Left lung (tissue), 10 donors: Measurements from ENCODE around the gene SYT14. TPM values are rescaled to one million over a fixed set of nuclear protein-coding genes. Genes with fewer than 3 reads are reported as not detected.

ENCODE experiments used
- ATAC-seq: fragments of 200-7000 bp; cut with Tn5 transposase; one replicate; pipeline ENCODE4 v1.9.1; 2020; ENCODE audit warnings: moderate library complexity
- DNase-seq, 4 donors: peaks; one replicate each; pipeline ENCODE4 v3.0.0-alpha.2; 2013 to 2020
- H3K27ac ChIP-seq, 2 donors: fragments of 200-600 bp; sonication (generic) in 1 of 2; one replicate each; pipeline versions ENCODE4 v1.5.0 to v1.8.0; 2020 to 2021
- H3K27me3 ChIP-seq, 2 donors: fragments of 200-600 bp; sonication (generic) in 1 of 2; one replicate each; pipeline versions ENCODE4 v1.5.0 to v1.8.0; 2020 to 2021
- H3K36me3 ChIP-seq, 2 donors: fragments of 200-600 bp; sonication (generic) in 1 of 2; one replicate each; pipeline versions ENCODE4 v1.5.0 to v1.8.0; 2020 to 2021
- H3K4me1 ChIP-seq, 2 donors: fragments of 200-600 bp; one replicate each; pipeline ENCODE4 v1.8.0; 2021
- H3K4me3 ChIP-seq, 2 donors: fragments of 200-600 bp; sonication (generic) in 1 of 2; one replicate each; pipeline versions ENCODE4 v1.5.0 to v1.8.0; 2020 to 2021; ENCODE audit warnings: mild to moderate bottlenecking in 1 of 2
- H3K9me3 ChIP-seq, 2 donors: fragments of 200-600 bp; sonication (generic) in 1 of 2; one replicate each; pipeline versions ENCODE4 v1.5.0 to v1.8.0; 2020 to 2021
- intact Hi-C, 2 donors: fragments of 100-400 bp; cut with DNase I; formaldehyde crosslinking; loops; one replicate each; pipeline versions ENCODE4 v1.11.2 to v1.14.2; 2022
- polyA plus RNA-seq, 6 donors: library from polyadenylated mRNA; unstranded; fragments of 120-200 nt; gene quantifications; one replicate each; pipeline ENCODE4 v1.2.1, GENCODE V29; 2013; ENCODE audit not compliant: insufficient read length in 6 of 6
- total RNA-seq, 2 donors: library from RNA; stranded (reverse); fragmentation: NEBNext Ultra II Directional; extraction: Animal tissue kit (Norgen Biotek cat#: 25700); gene quantifications; one replicate each; pipeline ENCODE4 v1.2.1, GENCODE V29; 2021
- TF ChIP-seq, protein P1 (sequence below), 2 donors: fragments of 200-600 bp; sonication (generic) in 1 of 2; IDR thresholded peaks; one replicate each; pipeline versions ENCODE4 v1.5.0 to v1.8.0; 2021; ENCODE audit warnings: antibody characterized with exemption in 2 of 2
- donor health status: DM: no; HTN: yes; CAD: no.
- donor health status: DM: no; HTN: no; CAD: no.

SYT14 gene
- total and polyA plus RNA-seq, 8 donors: 0.16 to 1.1 (median 0.34) TPM; not detected in 1

DNA sequence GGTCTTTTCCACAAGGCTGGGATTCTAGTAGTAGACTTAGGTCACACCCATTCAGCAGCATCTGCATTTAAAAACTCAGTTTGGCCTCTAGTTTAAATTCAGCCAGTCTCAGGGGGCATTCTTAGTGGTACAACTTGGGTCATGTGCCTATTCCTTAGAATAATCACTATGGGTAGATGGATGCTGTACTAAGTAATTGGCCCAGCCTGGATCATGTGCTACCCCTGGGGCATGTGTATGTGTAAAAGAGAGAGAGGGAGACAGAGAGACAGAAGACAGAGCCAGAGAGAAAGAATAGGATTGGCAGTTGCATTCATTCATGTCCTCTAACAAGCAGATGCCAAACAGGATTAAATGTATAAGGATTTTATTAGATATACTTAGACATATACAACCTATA is 13.6 kb upstream of the SYT14 start:
- Histone ChIP-seq H3K4me1 (no peaks in the 10 kb centered on the region), H3K36me3 (no peaks in the 10 kb centered on the region), H3K27ac (no peak overlapping the region), H3K4me3 (no peak overlapping the region), H3K27me3 (peaks cover 0 to 6% of the 10 kb centered on the region in 2 donors), H3K9me3 (no peaks in the 10 kb centered on the region)
- DNase-seq (no peak), ATAC-seq (no peak)
- TF ChIP-seq, protein P1, sequence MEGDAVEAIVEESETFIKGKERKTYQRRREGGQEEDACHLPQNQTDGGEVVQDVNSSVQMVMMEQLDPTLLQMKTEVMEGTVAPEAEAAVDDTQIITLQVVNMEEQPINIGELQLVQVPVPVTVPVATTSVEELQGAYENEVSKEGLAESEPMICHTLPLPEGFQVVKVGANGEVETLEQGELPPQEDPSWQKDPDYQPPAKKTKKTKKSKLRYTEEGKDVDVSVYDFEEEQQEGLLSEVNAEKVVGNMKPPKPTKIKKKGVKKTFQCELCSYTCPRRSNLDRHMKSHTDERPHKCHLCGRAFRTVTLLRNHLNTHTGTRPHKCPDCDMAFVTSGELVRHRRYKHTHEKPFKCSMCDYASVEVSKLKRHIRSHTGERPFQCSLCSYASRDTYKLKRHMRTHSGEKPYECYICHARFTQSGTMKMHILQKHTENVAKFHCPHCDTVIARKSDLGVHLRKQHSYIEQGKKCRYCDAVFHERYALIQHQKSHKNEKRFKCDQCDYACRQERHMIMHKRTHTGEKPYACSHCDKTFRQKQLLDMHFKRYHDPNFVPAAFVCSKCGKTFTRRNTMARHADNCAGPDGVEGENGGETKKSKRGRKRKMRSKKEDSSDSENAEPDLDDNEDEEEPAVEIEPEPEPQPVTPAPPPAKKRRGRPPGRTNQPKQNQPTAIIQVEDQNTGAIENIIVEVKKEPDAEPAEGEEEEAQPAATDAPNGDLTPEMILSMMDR (IDR thresholded peaks at IDR 0.05): no peak
- intact Hi-C loops: no loop called here

DNA sequence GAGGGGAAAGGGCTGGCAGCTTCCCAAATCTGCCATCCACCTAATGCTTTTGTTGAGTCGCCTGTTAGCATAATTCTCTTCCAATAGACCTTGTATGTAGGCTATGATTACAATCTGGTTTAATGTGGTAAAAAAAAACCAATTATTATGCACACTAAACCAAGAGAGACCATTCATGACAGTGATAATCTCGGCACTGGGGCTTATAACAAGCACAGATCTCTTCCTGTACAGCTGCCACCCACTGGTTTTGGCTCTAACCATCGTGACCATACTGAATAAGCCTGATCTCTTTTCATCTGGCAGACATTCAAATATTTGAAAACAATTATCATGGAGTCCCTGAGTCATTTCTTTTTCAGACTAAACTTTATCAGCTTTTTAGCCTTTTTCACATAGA is 12.0 kb upstream of the SYT14 start:
- Histone ChIP-seq H3K36me3 (no peaks in the 10 kb centered on the region), H3K4me3 (no peak overlapping the region), H3K9me3 (no peaks in the 10 kb centered on the region), H3K4me1 (no peaks in the 10 kb centered on the region), H3K27ac (no peak overlapping the region), H3K27me3 (peaks cover 0 to 6% of the 10 kb centered on the region in 2 donors)
- ATAC-seq (no peak), DNase-seq (no peak)
- intact Hi-C loops: no loop called here
- TF ChIP-seq, protein P1 (IDR thresholded peaks at IDR 0.05): no peak

DNA sequence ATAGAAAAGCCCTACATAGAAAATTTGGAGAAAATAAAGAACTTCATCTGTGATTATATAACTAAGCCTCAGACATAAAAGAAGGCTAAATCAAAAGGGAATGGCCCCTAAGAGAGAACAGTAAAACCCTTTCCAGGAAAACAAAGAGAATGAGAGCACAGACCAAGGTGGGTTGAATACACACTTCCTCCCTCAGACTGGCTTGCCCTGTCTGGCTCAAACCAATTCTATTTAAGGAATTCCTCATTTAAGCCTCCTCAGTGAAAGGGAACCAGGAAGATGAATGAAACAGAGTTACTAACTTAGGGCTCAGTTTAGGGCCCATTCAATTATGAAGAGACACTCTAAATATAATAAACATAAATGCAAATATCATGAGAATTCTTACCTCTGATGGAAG is 10.6 kb upstream of the SYT14 start:
- intact Hi-C loops: no loop called here
- ATAC-seq (no peak), DNase-seq (no peak)
- Histone ChIP-seq H3K27me3 (peaks cover 0 to 6% of the 10 kb centered on the region in 2 donors), H3K4me3 (no peak overlapping the region), H3K4me1 (no peaks in the 10 kb centered on the region), H3K36me3 (no peaks in the 10 kb centered on the region), H3K9me3 (no peaks in the 10 kb centered on the region), H3K27ac (no peak overlapping the region)
- TF ChIP-seq, protein P1 (IDR thresholded peaks at IDR 0.05): no peak

DNA sequence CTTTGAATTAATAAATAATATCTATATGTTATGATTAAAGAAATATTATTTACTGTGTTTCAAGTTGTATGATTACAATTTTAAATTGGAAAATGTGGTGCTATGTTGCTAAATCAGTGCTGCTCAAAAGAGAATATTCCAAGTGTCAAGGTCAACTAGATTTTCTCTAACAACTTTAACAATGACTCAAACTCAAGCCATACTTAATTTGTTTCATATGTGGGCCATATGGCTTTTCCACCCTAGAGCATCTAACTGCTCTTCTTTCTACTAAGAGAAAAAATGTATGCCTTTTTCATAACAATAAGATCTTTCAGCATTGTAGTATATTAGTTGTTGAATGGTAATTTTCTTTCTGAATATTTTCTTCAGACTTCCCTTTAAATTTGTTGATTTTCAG is 8.3 kb upstream of the SYT14 start:
- no peaks in the 10 kb centered on the region for H3K9me3 ChIP-seq
- no peak for ATAC-seq
- peaks cover 0 to 9% of the 10 kb centered on the region in 2 donors for H3K27me3 ChIP-seq
- no peak overlapping the region for H3K4me3 ChIP-seq
- no peaks in the 10 kb centered on the region for H3K4me1 ChIP-seq
- intact Hi-C loops: no loop called here
- no peaks in the 10 kb centered on the region for H3K36me3 ChIP-seq
- DNase-seq: no peak
- H3K27ac ChIP-seq: no peak overlapping the region
- TF ChIP-seq, protein P1 (IDR thresholded peaks at IDR 0.05): no peak

DNA sequence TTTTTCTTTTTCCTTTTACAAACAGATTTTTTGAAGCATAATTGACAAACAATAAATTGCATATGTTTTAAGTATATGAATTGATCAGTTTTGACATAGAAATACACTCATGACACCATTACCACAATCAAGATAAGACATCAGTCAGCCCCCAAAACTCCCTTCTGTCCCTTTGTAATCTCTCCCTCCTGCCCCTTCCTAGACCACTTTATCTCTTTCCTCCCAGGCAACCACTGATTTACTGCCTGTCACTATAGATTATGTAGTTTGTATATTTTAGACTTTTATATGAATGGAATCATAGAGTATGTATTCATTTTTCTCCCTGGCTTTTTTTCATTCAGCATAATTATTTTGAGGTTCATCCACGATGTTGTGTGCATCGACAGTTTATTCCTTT is 6.9 kb upstream of the SYT14 start:
- no peaks in the 10 kb centered on the region for H3K36me3 ChIP-seq
- intact Hi-C loops: no loop called here
- no peak for DNase-seq
- H3K27ac ChIP-seq: no peak overlapping the region
- TF ChIP-seq, protein P1 (IDR thresholded peaks at IDR 0.05): no peak
- ATAC-seq: no peak
- peaks cover 0 to 15% of the 10 kb centered on the region in 2 donors for H3K27me3 ChIP-seq
- H3K4me3 ChIP-seq: no peak overlapping the region
- no peaks in the 10 kb centered on the region for H3K4me1 ChIP-seq
- H3K9me3 ChIP-seq: no peaks in the 10 kb centered on the region
